Measurements from ENCODE around the gene MAP10.

DNA sequence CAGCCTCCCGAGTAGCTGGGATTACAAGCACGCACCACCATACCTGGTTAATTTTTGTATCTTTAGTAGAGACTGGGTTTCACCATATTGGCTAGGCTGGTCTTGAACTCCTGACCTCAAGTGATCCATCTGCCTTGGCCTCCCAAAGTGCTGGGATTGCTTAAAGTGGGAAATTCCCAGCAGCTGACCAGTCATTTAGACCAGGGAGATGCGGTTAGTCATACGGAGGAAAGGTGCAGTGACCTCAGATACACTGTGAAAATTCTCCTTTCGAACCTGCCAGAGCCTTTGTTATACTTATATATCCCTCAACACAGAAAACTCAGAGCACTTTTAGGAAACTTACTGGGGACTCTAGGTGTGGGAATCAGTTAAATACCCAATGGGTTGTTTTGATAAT lies 39.6 kb downstream of the MAP10 start:
- TF ChIP-seq, protein P1, sequence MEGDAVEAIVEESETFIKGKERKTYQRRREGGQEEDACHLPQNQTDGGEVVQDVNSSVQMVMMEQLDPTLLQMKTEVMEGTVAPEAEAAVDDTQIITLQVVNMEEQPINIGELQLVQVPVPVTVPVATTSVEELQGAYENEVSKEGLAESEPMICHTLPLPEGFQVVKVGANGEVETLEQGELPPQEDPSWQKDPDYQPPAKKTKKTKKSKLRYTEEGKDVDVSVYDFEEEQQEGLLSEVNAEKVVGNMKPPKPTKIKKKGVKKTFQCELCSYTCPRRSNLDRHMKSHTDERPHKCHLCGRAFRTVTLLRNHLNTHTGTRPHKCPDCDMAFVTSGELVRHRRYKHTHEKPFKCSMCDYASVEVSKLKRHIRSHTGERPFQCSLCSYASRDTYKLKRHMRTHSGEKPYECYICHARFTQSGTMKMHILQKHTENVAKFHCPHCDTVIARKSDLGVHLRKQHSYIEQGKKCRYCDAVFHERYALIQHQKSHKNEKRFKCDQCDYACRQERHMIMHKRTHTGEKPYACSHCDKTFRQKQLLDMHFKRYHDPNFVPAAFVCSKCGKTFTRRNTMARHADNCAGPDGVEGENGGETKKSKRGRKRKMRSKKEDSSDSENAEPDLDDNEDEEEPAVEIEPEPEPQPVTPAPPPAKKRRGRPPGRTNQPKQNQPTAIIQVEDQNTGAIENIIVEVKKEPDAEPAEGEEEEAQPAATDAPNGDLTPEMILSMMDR (IDR thresholded peaks at IDR 0.05; ENCODE audit: borderline replicate concordance, extremely low read depth, low read length, poor library complexity, severe bottlenecking) = no peak
- TF ChIP-seq EZH2 (IDR thresholded peaks at IDR 0.05; ENCODE audit: borderline replicate concordance, low read depth, low read length, severe bottlenecking) = no peak

Measured in DND-41 (cell line).